BLaER1 treated with 17β-estradiol and CSF1 and Interleukin-3, amounts not matched to agents 10 nM and 100 nM (cell line): Measurements from ENCODE around the gene NTRK3.
A peak's percentile ranks its signal among the peaks of the same experiment; 100 is the strongest.

Source experiments
- H3K27ac ChIP-seq, 11 experiments: shearing (Covaris generic); formaldehyde crosslinking; 2 replicates each; pipeline ENCODE4 v1.8.1; 2022
- H3K27me3 ChIP-seq, 11 experiments: shearing (Covaris generic); formaldehyde crosslinking; 2 replicates each; pipeline ENCODE4 v1.8.1; 2022
- H3K36me3 ChIP-seq, 11 experiments: shearing (Covaris generic); formaldehyde crosslinking; 2 replicates each; pipeline ENCODE4 v1.8.1; 2022
- H3K4me1 ChIP-seq, 10 experiments: shearing (Covaris generic); formaldehyde crosslinking; 2 replicates each; pipeline ENCODE4 v1.8.1; 2022
- H3K4me2 ChIP-seq, 11 experiments: shearing (Covaris generic); formaldehyde crosslinking; 2 replicates each; pipeline ENCODE4 v1.8.1; 2022
- H3K4me3 ChIP-seq, 10 experiments: shearing (Covaris generic); formaldehyde crosslinking; 2 replicates each; pipeline ENCODE4 v1.8.1; 2022
- H3K9ac ChIP-seq, 11 experiments: shearing (Covaris generic); formaldehyde crosslinking; 2 replicates each; pipeline ENCODE4 v1.8.1; 2022
- H3K9me3 ChIP-seq, 11 experiments: shearing (Covaris generic); formaldehyde crosslinking; replicated peaks in 1 of 11; 2 replicates each; pipeline ENCODE4 v1.8.1; 2022
- H4K20me1 ChIP-seq, 11 experiments: shearing (Covaris generic); formaldehyde crosslinking; 2 replicates each; pipeline ENCODE4 v1.8.1; 2022
- Cebpa-rat ChIP-seq, 11 experiments: shearing (Covaris generic); IDR thresholded peaks; 2 replicates each; pipeline ENCODE4 v1.8.1; 2022

The NTRK3 gene

GRCh38 chr15:88020806-88021205, 235.7 kb downstream of the NTRK3 start:
- no peak overlapping the region for H3K4me2 ChIP-seq
- no peak overlapping the region for H3K27ac ChIP-seq
- peaks cover 0 to 21% (median 11%) of the 10 kb centered on the region in 10 experiments; a peak in 11 of 20 replicates for H3K4me1 ChIP-seq
- no peaks in the 10 kb centered on the region for H3K36me3 ChIP-seq
- no peaks in the 10 kb centered on the region for H3K27me3 ChIP-seq
- no peak for TF ChIP-seq Cebpa-rat (IDR thresholded peaks at IDR 0.05)
- H3K9ac ChIP-seq: no peak overlapping the region
- H3K4me3 ChIP-seq: no peak overlapping the region
- no peaks in the 10 kb centered on the region for H4K20me1 ChIP-seq
- H3K9me3 ChIP-seq: no peaks in the 10 kb centered on the region

DNA sequence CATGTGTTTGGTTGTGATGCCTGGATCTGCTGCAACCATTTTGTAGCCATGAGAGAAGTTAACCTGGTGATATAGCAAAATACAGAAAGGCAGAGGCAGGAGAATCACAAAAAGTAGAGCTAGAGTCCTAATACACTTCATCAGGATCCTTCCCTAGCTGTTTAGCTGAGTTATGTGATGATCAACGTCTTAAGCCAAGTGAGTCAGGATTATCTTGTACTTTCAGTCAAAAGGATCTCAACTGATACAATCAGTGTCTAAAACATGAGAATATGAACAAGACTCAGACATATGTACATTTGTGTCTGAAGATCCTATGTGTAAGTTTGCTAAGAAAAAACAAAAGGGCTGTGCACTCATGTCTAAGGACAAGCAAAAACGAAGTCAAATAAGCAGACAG, 236.9 kb downstream of the NTRK3 start:
- Histone ChIP-seq H3K4me3 (no peak overlapping the region), H3K4me1 (peaks cover 0 to 21% (median 11%) of the 10 kb centered on the region in 10 experiments; a peak in 11 of 20 replicates), H3K27me3 (no peaks in the 10 kb centered on the region), H4K20me1 (no peaks in the 10 kb centered on the region), H3K4me2 (no peak overlapping the region), H3K9ac (no peak overlapping the region), H3K27ac (no peak overlapping the region), H3K9me3 (no peaks in the 10 kb centered on the region), H3K36me3 (no peaks in the 10 kb centered on the region)
- no peak for TF ChIP-seq Cebpa-rat (IDR thresholded peaks at IDR 0.05)

- H3K4me1 ChIP-seq: peaks cover 0 to 19% (median 11%) of the 10 kb centered on the region in 10 experiments; a peak in 11 of 20 replicates
- no peaks in the 10 kb centered on the region for H4K20me1 ChIP-seq
- H3K4me3 ChIP-seq: no peak overlapping the region
- no peak overlapping the region for H3K9ac ChIP-seq
- TF ChIP-seq Cebpa-rat (IDR thresholded peaks at IDR 0.05): no peak
- no peaks in the 10 kb centered on the region for H3K36me3 ChIP-seq
- H3K9me3 ChIP-seq: no peaks in the 10 kb centered on the region
- no peak overlapping the region for H3K27ac ChIP-seq
- H3K4me2 ChIP-seq: no peak overlapping the region
- no peaks in the 10 kb centered on the region for H3K27me3 ChIP-seq
These were observed 237.5 kb downstream of the NTRK3 start for GRCh38 chr15:88018869-88019641.

GRCh38 chr15:88017753-88018152, 238.8 kb downstream of the NTRK3 start:
- H3K27me3 ChIP-seq: no peaks in the 10 kb centered on the region
- peaks cover 1 to 14% (median 11%) of the 10 kb centered on the region in 10 experiments; a peak in 15 of 20 replicates for H3K4me1 ChIP-seq
- no peak overlapping the region for H3K9ac ChIP-seq
- no peak overlapping the region for H3K4me2 ChIP-seq
- H3K9me3 ChIP-seq: no peaks in the 10 kb centered on the region
- no peak overlapping the region for H3K4me3 ChIP-seq
- TF ChIP-seq Cebpa-rat (IDR thresholded peaks at IDR 0.05): no peak
- no peak overlapping the region for H3K27ac ChIP-seq
- H3K36me3 ChIP-seq: no peaks in the 10 kb centered on the region
- H4K20me1 ChIP-seq: no peaks in the 10 kb centered on the region

DNA sequence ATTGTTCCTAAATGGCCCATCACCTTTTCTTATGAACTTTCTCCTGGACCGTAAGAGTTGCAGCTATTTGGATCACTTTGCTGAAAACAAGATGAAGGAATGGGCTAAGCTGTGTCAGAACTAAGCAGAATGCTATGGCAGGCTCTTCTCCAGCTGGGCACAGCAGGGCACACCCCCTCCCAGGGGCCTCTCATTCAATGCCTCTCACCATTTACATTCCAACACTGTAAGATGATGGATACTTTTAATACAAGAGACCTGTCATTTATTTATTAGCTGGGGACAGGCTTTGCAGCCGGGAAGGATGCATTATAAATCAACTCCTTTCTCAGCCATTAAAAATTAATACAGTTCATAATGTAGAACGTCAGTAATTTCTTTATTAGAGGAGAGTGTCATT, 240.1 kb downstream of the NTRK3 start:
- Histone ChIP-seq H3K9me3 (no peaks in the 10 kb centered on the region), H3K4me1 (peaks cover 4 to 19% (median 15%) of the 10 kb centered on the region in 10 experiments; a peak in 17 of 20 replicates), H3K9ac (no peak overlapping the region), H3K27ac (no peak overlapping the region; a peak in 1 of 22 replicates), H3K36me3 (no peaks in the 10 kb centered on the region), H3K27me3 (no peaks in the 10 kb centered on the region), H3K4me2 (peak overlapping the region in 7 of 11 experiments; percentile 22 to 63 (median 46); a peak in 10 of 22 replicates), H3K4me3 (no peak overlapping the region), H4K20me1 (no peaks in the 10 kb centered on the region)
- TF ChIP-seq Cebpa-rat (IDR thresholded peaks at IDR 0.05): no peak

DNA sequence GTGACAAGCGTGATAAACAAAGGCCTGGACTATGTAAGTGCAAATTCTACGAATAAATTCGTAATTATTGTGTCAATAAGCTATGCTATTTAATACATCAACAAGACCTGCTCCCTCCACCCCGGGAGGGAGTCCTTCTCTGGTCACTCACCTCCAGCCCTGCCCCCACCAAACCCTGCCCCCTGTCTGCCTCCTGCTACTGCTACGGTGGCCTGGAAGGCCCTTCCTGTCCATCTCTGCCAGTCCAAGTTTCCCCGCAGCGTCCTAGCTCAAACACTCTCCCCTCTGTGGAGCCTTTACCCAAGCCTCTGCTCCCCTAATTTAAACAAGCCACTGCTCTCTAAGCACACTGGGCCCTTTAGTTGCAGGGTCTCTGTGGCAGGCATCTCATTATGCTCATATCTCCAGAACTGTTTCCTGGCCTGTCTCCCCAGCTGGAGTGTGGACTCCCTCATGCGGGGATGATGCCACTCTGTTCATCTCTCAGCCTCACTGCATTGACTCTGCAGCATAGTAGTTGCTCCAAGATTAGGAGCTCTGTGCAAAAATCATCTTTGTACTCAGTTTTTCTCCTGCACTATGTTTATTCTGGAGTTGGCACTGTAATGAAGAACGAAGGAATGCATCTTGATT, 241.2 kb downstream of the NTRK3 start:
- H3K27me3 ChIP-seq: no peaks in the 10 kb centered on the region
- H3K27ac ChIP-seq: no peak overlapping the region
- H3K9ac ChIP-seq: no peak overlapping the region
- H3K36me3 ChIP-seq: no peaks in the 10 kb centered on the region
- H3K4me1 ChIP-seq: peaks cover 4 to 20% (median 17%) of the 10 kb centered on the region in 10 experiments; a peak in 17 of 20 replicates
- H3K9me3 ChIP-seq: no peaks in the 10 kb centered on the region
- no peaks in the 10 kb centered on the region for H4K20me1 ChIP-seq
- H3K4me3 ChIP-seq: no peak overlapping the region
- TF ChIP-seq Cebpa-rat (IDR thresholded peaks at IDR 0.05): no peak
- no peak overlapping the region for H3K4me2 ChIP-seq

- Histone ChIP-seq H3K4me3 (no peak overlapping the region), H3K36me3 (no peaks in the 10 kb centered on the region), H3K4me2 (no peak overlapping the region), H3K4me1 (peaks cover 4 to 20% (median 17%) of the 10 kb centered on the region in 10 experiments; a peak in 17 of 20 replicates), H3K9ac (no peak overlapping the region), H3K27me3 (no peaks in the 10 kb centered on the region), H3K27ac (no peak overlapping the region), H4K20me1 (no peaks in the 10 kb centered on the region), H3K9me3 (no peaks in the 10 kb centered on the region)
- no peak for TF ChIP-seq Cebpa-rat (IDR thresholded peaks at IDR 0.05)
These were observed 241.9 kb downstream of the NTRK3 start for GRCh38 chr15:88014454-88015160.

- no peak for TF ChIP-seq Cebpa-rat (IDR thresholded peaks at IDR 0.05)
These were observed 243.4 kb downstream of the NTRK3 start for GRCh38 chr15:88013111-88013510.

GRCh38 chr15:88012688-88013087, 243.9 kb downstream of the NTRK3 start:
- Histone ChIP-seq H3K9ac (no peak overlapping the region), H4K20me1 (no peaks in the 10 kb centered on the region), H3K4me2 (peak overlapping the region in 3 of 11 experiments; percentile 36 to 60 (median 46); a peak in 3 of 22 replicates), H3K36me3 (no peaks in the 10 kb centered on the region), H3K27me3 (no peaks in the 10 kb centered on the region), H3K4me3 (no peak overlapping the region), H3K27ac (no peak overlapping the region), H3K4me1 (peaks cover 4 to 20% (median 17%) of the 10 kb centered on the region in 10 experiments; a peak in 17 of 20 replicates), H3K9me3 (no peaks in the 10 kb centered on the region)
- no peak for TF ChIP-seq Cebpa-rat (IDR thresholded peaks at IDR 0.05)

More at GRCh38 chr15:88013111-88013510, 243.4 kb downstream of the NTRK3 start:
- H3K9ac ChIP-seq: no peak overlapping the region
- H3K27ac ChIP-seq: no peak overlapping the region
- no peaks in the 10 kb centered on the region for H4K20me1 ChIP-seq
- H3K27me3 ChIP-seq: no peaks in the 10 kb centered on the region
- H3K9me3 ChIP-seq: no peaks in the 10 kb centered on the region
- H3K4me3 ChIP-seq: no peak overlapping the region
- H3K36me3 ChIP-seq: no peaks in the 10 kb centered on the region
- H3K4me2 ChIP-seq: no peak overlapping the region
- peaks cover 4 to 20% (median 17%) of the 10 kb centered on the region in 10 experiments; a peak in 17 of 20 replicates for H3K4me1 ChIP-seq
